Astrocyte (in vitro differentiated cells and primary cell): ENCODE data around the gene NUMB. TPM values are rescaled to one million over a fixed set of nuclear protein-coding genes. Genes with fewer than 3 reads are reported as not detected.

Experiments used
- DNase-seq: peaks from one replicate; pipeline ENCODE4 v3.0.0-alpha.2; 2010; ENCODE audit warnings: low read depth
- FAIRE-seq: peaks from 2 replicates; lab custom pipeline; 2011; peaks lifted over from hg19 to GRCh38; lab: Jason Lieb, UNC
- H2AFZ ChIP-seq: 2 replicates; pipeline ENCODE4 v1.6.0; 2012; ENCODE audit warnings: low read depth, low read length, inconsistent platforms
- H3K27ac ChIP-seq: 2 replicates; pipeline ENCODE4 v1.5.1; 2011; ENCODE audit warnings: low read depth, low read length, inconsistent platforms
- H3K27me3 ChIP-seq: 2 replicates; pipeline ENCODE4 v1.6.0; 2011; ENCODE audit warnings: low read length, inconsistent platforms; ENCODE audit not compliant: insufficient read depth
- H3K36me3 ChIP-seq: 2 replicates; pipeline ENCODE4 v1.5.1; 2011; ENCODE audit warnings: low read length, inconsistent platforms; ENCODE audit not compliant: insufficient read depth
- H3K4me1 ChIP-seq: 2 replicates; pipeline ENCODE4 v1.5.1; 2011; ENCODE audit warnings: low read length, inconsistent platforms; ENCODE audit not compliant: insufficient read depth
- H3K4me2 ChIP-seq: 2 replicates; pipeline ENCODE4 v1.6.0; 2012; ENCODE audit warnings: low read length, inconsistent platforms
- H3K4me3 ChIP-seq: 2 replicates; pipeline ENCODE4 v1.5.1; 2011; ENCODE audit warnings: low read depth, mild to moderate bottlenecking, low read length, inconsistent platforms; ENCODE audit not compliant: insufficient read depth
- H3K79me2 ChIP-seq: 2 replicates; pipeline ENCODE4 v1.6.0; 2012; ENCODE audit warnings: mild to moderate bottlenecking, low read length, inconsistent platforms; ENCODE audit not compliant: insufficient read depth
- H3K9ac ChIP-seq: 2 replicates; pipeline ENCODE4 v1.6.0; 2012; ENCODE audit warnings: mild to moderate bottlenecking, low read length, inconsistent platforms
- H3K9me3 ChIP-seq: 2 replicates; pipeline ENCODE4 v1.5.1; 2012; ENCODE audit warnings: low read depth, mild to moderate bottlenecking, low read length, inconsistent platforms; ENCODE audit not compliant: insufficient read depth
- H4K20me1 ChIP-seq: 2 replicates; pipeline ENCODE4 v1.6.0; 2012; ENCODE audit warnings: low read length, inconsistent platforms; ENCODE audit not compliant: insufficient read depth
- H3K27ac Mint-ChIP-seq: one replicate; pipeline ENCODE4 v1.8.0; 2021; ENCODE audit warnings: mild to moderate bottlenecking, mixed read lengths; ENCODE audit not compliant: unreplicated experiment
- H3K27me3 Mint-ChIP-seq: one replicate; pipeline ENCODE4 v1.8.0; 2021; ENCODE audit warnings: low read depth, mixed read lengths; ENCODE audit not compliant: unreplicated experiment
- H3K36me3 Mint-ChIP-seq: one replicate; pipeline ENCODE4 v1.8.0; 2021; ENCODE audit warnings: low read depth, mixed read lengths; ENCODE audit not compliant: unreplicated experiment
- H3K4me1 Mint-ChIP-seq: one replicate; pipeline ENCODE4 v1.8.0; 2021; ENCODE audit warnings: low read depth, mixed read lengths; ENCODE audit not compliant: unreplicated experiment
- H3K4me3 Mint-ChIP-seq: one replicate; pipeline ENCODE4 v1.8.0; 2021; ENCODE audit warnings: mild to moderate bottlenecking, moderate library complexity, mixed read lengths; ENCODE audit not compliant: unreplicated experiment
- H3K9me3 Mint-ChIP-seq: one replicate; pipeline ENCODE4 v1.8.0; 2021; ENCODE audit warnings: mild to moderate bottlenecking, mixed read lengths; ENCODE audit not compliant: unreplicated experiment
- EZH2 ChIP-seq: IDR thresholded peaks from 2 replicates; pipeline ENCODE4 v1.6.1; 2012; ENCODE audit warnings: mild to moderate bottlenecking, low read length, inconsistent platforms; ENCODE audit not compliant: insufficient read depth
- total RNA-seq: library from RNA; stranded (reverse); gene quantifications from 2 replicates; pipeline ENCODE4 v1.2.1, GENCODE V29; 2021
- TF ChIP-seq, protein P1 (sequence below): IDR thresholded peaks from 2 replicates; pipeline ENCODE4 v1.5.1; 2011; ENCODE audit warnings: low read depth, mild to moderate bottlenecking, inconsistent platforms, low read length, moderate library complexity; ENCODE audit not compliant: insufficient read depth

The NUMB gene
- total RNA-seq, 1 donor from 2014 or later, result 93.9 TPM

DNA sequence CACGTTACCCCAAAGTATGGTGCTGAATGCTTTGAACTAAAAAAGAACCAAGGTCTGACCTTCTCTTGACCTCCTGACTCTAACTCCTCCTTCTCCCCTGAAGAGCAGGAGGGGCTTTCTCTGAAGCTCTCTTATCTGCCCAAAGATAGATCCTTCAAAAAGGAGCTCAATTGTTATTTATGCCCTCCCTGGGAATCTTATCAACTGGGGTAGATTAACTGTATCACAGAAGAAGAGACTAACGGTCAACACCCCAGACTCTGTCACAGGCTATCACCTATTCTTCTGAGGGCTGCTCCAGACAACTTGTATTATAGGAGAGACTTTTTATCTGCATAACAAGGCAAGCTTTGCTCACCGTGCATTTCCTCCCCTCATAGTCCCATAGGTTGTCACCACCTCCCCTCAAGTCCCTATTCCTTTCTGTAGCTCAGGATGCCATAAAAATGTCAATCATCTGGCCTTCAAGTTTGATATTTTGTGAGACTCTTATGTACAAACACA is 134.4 kb downstream of the NUMB start:
- Histone ChIP-seq H3K36me3 (no peaks in the 10 kb centered on the region), H3K4me2 (no peak overlapping the region), H4K20me1 (peaks cover 32% of the 10 kb centered on the region), H3K27me3 (no peaks in the 10 kb centered on the region), H3K4me1 (no peaks in the 10 kb centered on the region), H3K9ac (no peak overlapping the region), H3K9me3 (no peaks in the 10 kb centered on the region), H3K79me2 (peaks cover 11% of the 10 kb centered on the region), H3K27ac (no peak overlapping the region), H3K4me3 (no peak overlapping the region), H2AFZ (no peak overlapping the region)
- Mint-ChIP-seq H3K9me3 (no peaks in the 10 kb centered on the region), H3K36me3 (peaks cover 4% of the 10 kb centered on the region), H3K4me3 (no peak overlapping the region), H3K27ac (no peak overlapping the region), H3K27me3 (no peaks in the 10 kb centered on the region), H3K4me1 (peaks cover 6% of the 10 kb centered on the region)
- FAIRE-seq (no peak), DNase-seq (no peak)
- TF ChIP-seq, protein P1, sequence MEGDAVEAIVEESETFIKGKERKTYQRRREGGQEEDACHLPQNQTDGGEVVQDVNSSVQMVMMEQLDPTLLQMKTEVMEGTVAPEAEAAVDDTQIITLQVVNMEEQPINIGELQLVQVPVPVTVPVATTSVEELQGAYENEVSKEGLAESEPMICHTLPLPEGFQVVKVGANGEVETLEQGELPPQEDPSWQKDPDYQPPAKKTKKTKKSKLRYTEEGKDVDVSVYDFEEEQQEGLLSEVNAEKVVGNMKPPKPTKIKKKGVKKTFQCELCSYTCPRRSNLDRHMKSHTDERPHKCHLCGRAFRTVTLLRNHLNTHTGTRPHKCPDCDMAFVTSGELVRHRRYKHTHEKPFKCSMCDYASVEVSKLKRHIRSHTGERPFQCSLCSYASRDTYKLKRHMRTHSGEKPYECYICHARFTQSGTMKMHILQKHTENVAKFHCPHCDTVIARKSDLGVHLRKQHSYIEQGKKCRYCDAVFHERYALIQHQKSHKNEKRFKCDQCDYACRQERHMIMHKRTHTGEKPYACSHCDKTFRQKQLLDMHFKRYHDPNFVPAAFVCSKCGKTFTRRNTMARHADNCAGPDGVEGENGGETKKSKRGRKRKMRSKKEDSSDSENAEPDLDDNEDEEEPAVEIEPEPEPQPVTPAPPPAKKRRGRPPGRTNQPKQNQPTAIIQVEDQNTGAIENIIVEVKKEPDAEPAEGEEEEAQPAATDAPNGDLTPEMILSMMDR, result no peak
- no peak for TF ChIP-seq EZH2

DNA sequence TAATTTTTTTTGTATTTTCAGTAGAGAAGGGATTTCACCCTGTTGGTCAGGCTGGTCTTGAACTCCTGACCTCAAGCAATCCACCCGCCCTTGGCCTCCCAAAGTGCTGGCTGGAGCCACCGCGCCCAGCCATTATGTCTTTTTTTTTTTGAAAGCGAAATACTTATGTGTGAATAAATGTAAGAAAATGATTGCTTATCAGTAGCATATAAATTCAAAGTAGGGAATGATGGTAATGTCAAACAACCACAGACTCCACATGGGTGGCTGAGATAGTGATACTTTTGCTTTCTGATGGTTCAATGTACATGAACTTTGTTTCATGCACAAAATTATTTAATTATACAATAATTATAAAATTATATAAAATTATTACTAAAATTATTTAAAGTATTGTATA is 145.2 kb downstream of the NUMB start:
- Histone ChIP-seq H3K36me3 (no peaks in the 10 kb centered on the region), H3K4me1 (peaks cover 4% of the 10 kb centered on the region), H3K4me3 (no peak overlapping the region), H3K27ac (no peak overlapping the region), H3K27me3 (no peaks in the 10 kb centered on the region), H3K9ac (no peak overlapping the region), H4K20me1 (peaks cover 6% of the 10 kb centered on the region), H3K79me2 (peaks cover 3% of the 10 kb centered on the region), H2AFZ (no peak overlapping the region), H3K9me3 (no peaks in the 10 kb centered on the region), H3K4me2 (no peak overlapping the region)
- Mint-ChIP-seq H3K27me3 (no peaks in the 10 kb centered on the region), H3K4me1 (peaks cover 15% of the 10 kb centered on the region), H3K9me3 (peaks cover 2% of the 10 kb centered on the region), H3K36me3 (peaks cover 4% of the 10 kb centered on the region), H3K27ac (no peak overlapping the region), H3K4me3 (no peak overlapping the region)
- TF ChIP-seq, protein P1, result no peak
- TF ChIP-seq EZH2, result no peak
- FAIRE-seq, result no peak
- DNase-seq, result no peak

DNA sequence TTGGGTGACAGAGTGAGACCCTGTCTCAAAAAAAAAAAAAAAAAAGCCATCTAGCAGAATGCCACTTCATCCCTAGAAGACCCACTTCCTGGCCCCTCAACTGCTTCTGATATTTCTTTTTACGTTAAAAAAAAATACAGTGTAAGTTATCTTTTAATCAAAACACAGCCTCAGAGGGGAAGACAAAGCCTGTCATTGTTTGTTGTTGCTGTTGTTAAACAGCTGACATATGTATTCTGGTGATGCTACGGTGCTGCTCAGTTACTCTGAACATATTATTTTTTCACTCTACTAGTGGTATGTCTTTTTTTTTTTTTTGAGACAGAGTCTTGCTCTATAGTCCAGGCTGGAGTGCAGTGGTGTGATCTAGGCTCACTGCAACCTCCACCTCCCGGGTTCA is 145.7 kb downstream of the NUMB start:
- DNase-seq (no peak), FAIRE-seq (no peak)
- no peaks in the 10 kb centered on the region for H3K27me3 Mint-ChIP-seq
- Histone ChIP-seq H3K4me3 (no peak overlapping the region), H3K27ac (no peak overlapping the region), H3K27me3 (no peaks in the 10 kb centered on the region), H3K9me3 (no peaks in the 10 kb centered on the region), H3K79me2 (peaks cover 3% of the 10 kb centered on the region), H3K4me2 (no peak overlapping the region), H4K20me1 (peaks cover 9% of the 10 kb centered on the region), H2AFZ (no peak overlapping the region), H3K9ac (no peak overlapping the region), H3K4me1 (peaks cover 4% of the 10 kb centered on the region), H3K36me3 (no peaks in the 10 kb centered on the region)
- peaks cover 2% of the 10 kb centered on the region for H3K9me3 Mint-ChIP-seq
- H3K27ac Mint-ChIP-seq, result no peak overlapping the region
- H3K4me1 Mint-ChIP-seq, result peaks cover 15% of the 10 kb centered on the region
- H3K4me3 Mint-ChIP-seq, result no peak overlapping the region
- peaks cover 7% of the 10 kb centered on the region for H3K36me3 Mint-ChIP-seq
- TF ChIP-seq EZH2, result no peak
- TF ChIP-seq, protein P1, result no peak
